AG09319 (cell line): ENCODE data around the gene ERICH6.
A peak's percentile ranks its signal among the peaks of the same experiment; 100 is the strongest.

ENCODE experiments used
- DNase-seq: peaks from one replicate; pipeline ENCODE4 v3.0.0-alpha.2; 2010; ENCODE audit warnings: low read depth; ENCODE audit errors: extremely low read depth
- CTCF ChIP-seq: IDR thresholded peaks from 2 replicates; pipeline ENCODE4 v1.5.1; 2011; ENCODE audit warnings: low read depth, mild to moderate bottlenecking, inconsistent platforms, low read length, moderate library complexity

The ERICH6 gene

GRCh38 chr3:150725548-150725947, 21.8 kb upstream of the ERICH6 start:
- no peak for DNase-seq
- TF ChIP-seq CTCF, result no peak

GRCh38 chr3:150723946-150724345, 20.2 kb upstream of the ERICH6 start:
- DNase-seq, result no peak
- no peak for TF ChIP-seq CTCF

- TF ChIP-seq CTCF, result no peak
- DNase-seq, result no peak
Measured at GRCh38 chr3:150722267-150722666, 18.5 kb upstream of the ERICH6 start.

GRCh38 chr3:150721285-150722130, 17.8 kb upstream of the ERICH6 start:
- no peak for DNase-seq
- peak; percentile 74 for TF ChIP-seq CTCF

GRCh38 chr3:150720444-150720843, 16.7 kb upstream of the ERICH6 start:
- TF ChIP-seq CTCF, result no peak
- DNase-seq, result no peak

- no peak for DNase-seq
Measured at GRCh38 chr3:150710097-150710496, 6.4 kb upstream of the ERICH6 start.

GRCh38 chr3:150703299-150703755, 393 bp downstream of the ERICH6 start:
- DNase-seq, result no peak

More at GRCh38 chr3:150710097-150710496, 6.4 kb upstream of the ERICH6 start:
- TF ChIP-seq CTCF, result no peak

More at GRCh38 chr3:150703299-150703755, 393 bp downstream of the ERICH6 start:
- no peak for TF ChIP-seq CTCF
